Mucosa of rectum (tissue), 2 donors: ENCODE data around the gene CCDC73.

Experiments used
- H3K27ac ChIP-seq, 2 donors: one replicate each; pipeline ENCODE4 v1.7.0; 2013; ENCODE audit warnings: inconsistent platforms in 2 of 2, low read depth in 2 of 2, low read length in 2 of 2
- H3K27me3 ChIP-seq, 2 donors: one replicate each; pipeline ENCODE4 v1.7.0; 2013; ENCODE audit warnings: low read length in 2 of 2; ENCODE audit not compliant: control insufficient read depth in 2 of 2, insufficient read depth in 2 of 2
- H3K36me3 ChIP-seq, 2 donors: one replicate each; pipeline ENCODE4 v1.7.0; 2013; ENCODE audit warnings: low read length in 2 of 2; ENCODE audit not compliant: control insufficient read depth in 2 of 2, insufficient read depth in 2 of 2
- H3K4me1 ChIP-seq, 2 donors: one replicate each; pipeline ENCODE4 v1.7.0; 2013; ENCODE audit warnings: low read length in 2 of 2, mild to moderate bottlenecking in 1 of 2; ENCODE audit not compliant: control insufficient read depth in 2 of 2, insufficient read depth in 2 of 2
- H3K4me3 ChIP-seq, 2 donors: one replicate each; pipeline ENCODE4 v1.7.0; 2013; ENCODE audit warnings: low read length in 2 of 2
- H3K9ac ChIP-seq, 2 donors: one replicate each; pipeline ENCODE4 v1.7.0; 2013; ENCODE audit warnings: low read length in 2 of 2, low read depth in 1 of 2, mild to moderate bottlenecking in 1 of 2
- H3K9me3 ChIP-seq, 2 donors: one replicate each; pipeline ENCODE4 v1.7.0; 2013; ENCODE audit warnings: low read length in 2 of 2; ENCODE audit not compliant: control insufficient read depth in 2 of 2
- donor health status: healthy.
- donor health status: Normal muscosa, but diverticular disease.

CCDC73 gene

GRCh38 chr11:32794439-32794838 is at the start of gene CCDC73:
TSS of gene CCDC73 (minus strand) at chr11:32794662. CDS start at chr11:32760243, 34,419 bp downstream.
- no peaks in the 10 kb centered on the region for H3K4me1 ChIP-seq
- no peaks in the 10 kb centered on the region for H3K9me3 ChIP-seq
- no peak within 1 kb of the TSS for H3K4me3 ChIP-seq
- no peak within 1 kb of the TSS for H3K27ac ChIP-seq
- H3K36me3 ChIP-seq = no peaks in the 10 kb centered on the region
- no peaks in the 10 kb centered on the region for H3K27me3 ChIP-seq
- H3K9ac ChIP-seq = no peak within 1 kb of the TSS

- H3K27ac ChIP-seq = no peak overlapping the region
- H3K9me3 ChIP-seq = no peaks in the 10 kb centered on the region
- peaks cover 3 to 18% of the 10 kb centered on the region in 2 donors for H3K36me3 ChIP-seq
- no peak overlapping the region for H3K4me3 ChIP-seq
- H3K9ac ChIP-seq = no peak overlapping the region
- H3K27me3 ChIP-seq = no peaks in the 10 kb centered on the region
- peaks cover 0 to 3% of the 10 kb centered on the region in 2 donors for H3K4me1 ChIP-seq
These were observed 49.1 kb upstream of the CCDC73 start for GRCh38 chr11:32843544-32843943.

- peaks cover 2 to 5% of the 10 kb centered on the region in 2 donors for H3K4me1 ChIP-seq
- no peaks in the 10 kb centered on the region for H3K9me3 ChIP-seq
- peaks cover 3 to 15% of the 10 kb centered on the region in 2 donors for H3K36me3 ChIP-seq
- H3K27me3 ChIP-seq = no peaks in the 10 kb centered on the region
- no peak overlapping the region for H3K27ac ChIP-seq
- no peak overlapping the region for H3K9ac ChIP-seq
- H3K4me3 ChIP-seq = no peak overlapping the region
These were observed 46.1 kb upstream of the CCDC73 start for GRCh38 chr11:32840587-32840986.

GRCh38 chr11:32839308-32839707 is 44.8 kb upstream of the CCDC73 start:
- Histone ChIP-seq H3K36me3 (peaks cover 3 to 15% of the 10 kb centered on the region in 2 donors), H3K9me3 (no peaks in the 10 kb centered on the region), H3K4me3 (no peak overlapping the region), H3K27me3 (no peaks in the 10 kb centered on the region), H3K9ac (no peak overlapping the region), H3K27ac (no peak overlapping the region), H3K4me1 (peaks cover 2 to 5% of the 10 kb centered on the region in 2 donors)

GRCh38 chr11:32838505-32839274 is 44.2 kb upstream of the CCDC73 start:
- Histone ChIP-seq H3K36me3 (peaks cover 3 to 10% of the 10 kb centered on the region in 2 donors), H3K4me3 (no peak overlapping the region), H3K27ac (peak overlapping the region in 1 of 2 donors; percentile 44), H3K4me1 (peaks cover 2 to 5% of the 10 kb centered on the region in 2 donors), H3K9ac (no peak overlapping the region), H3K9me3 (no peaks in the 10 kb centered on the region), H3K27me3 (no peaks in the 10 kb centered on the region)

GRCh38 chr11:32836946-32837345 is 42.5 kb upstream of the CCDC73 start:
- Histone ChIP-seq H3K9me3 (no peaks in the 10 kb centered on the region), H3K4me1 (peaks cover 2 to 5% of the 10 kb centered on the region in 2 donors), H3K27me3 (no peaks in the 10 kb centered on the region), H3K36me3 (peaks cover 3 to 10% of the 10 kb centered on the region in 2 donors), H3K4me3 (no peak overlapping the region), H3K27ac (no peak overlapping the region), H3K9ac (no peak overlapping the region)

GRCh38 chr11:32833921-32834320 is 39.5 kb upstream of the CCDC73 start:
- Histone ChIP-seq H3K27ac (no peak overlapping the region), H3K4me3 (no peak overlapping the region), H3K27me3 (no peaks in the 10 kb centered on the region), H3K9ac (no peak overlapping the region), H3K9me3 (no peaks in the 10 kb centered on the region), H3K4me1 (peaks cover 5 to 9% of the 10 kb centered on the region in 2 donors), H3K36me3 (no peaks in the 10 kb centered on the region)

- no peaks in the 10 kb centered on the region for H3K36me3 ChIP-seq
- H3K27me3 ChIP-seq = no peaks in the 10 kb centered on the region
- no peak overlapping the region for H3K9ac ChIP-seq
- H3K9me3 ChIP-seq = no peaks in the 10 kb centered on the region
- H3K4me3 ChIP-seq = no peak overlapping the region
- no peak overlapping the region for H3K27ac ChIP-seq
- peaks cover 3 to 6% of the 10 kb centered on the region in 2 donors for H3K4me1 ChIP-seq
These were observed 36.8 kb upstream of the CCDC73 start for GRCh38 chr11:32831221-32831620.

GRCh38 chr11:32830796-32831195 is 36.3 kb upstream of the CCDC73 start:
- H3K36me3 ChIP-seq = no peaks in the 10 kb centered on the region
- no peaks in the 10 kb centered on the region for H3K27me3 ChIP-seq
- peak overlapping the region in 1 of 2 donors; percentile 94 for H3K9ac ChIP-seq
- H3K27ac ChIP-seq = no peak overlapping the region
- H3K4me3 ChIP-seq = peak overlapping the region; percentile 87 to 88
- peaks cover 3 to 6% of the 10 kb centered on the region in 2 donors for H3K4me1 ChIP-seq
- H3K9me3 ChIP-seq = no peaks in the 10 kb centered on the region

GRCh38 chr11:32830413-32830738 is 35.9 kb upstream of the CCDC73 start:
- Histone ChIP-seq H3K27ac (peak overlapping the region; percentile 86 to 93), H3K4me3 (peak overlapping the region; percentile 87 to 88), H3K27me3 (no peaks in the 10 kb centered on the region), H3K9me3 (no peaks in the 10 kb centered on the region), H3K36me3 (no peaks in the 10 kb centered on the region), H3K9ac (peak overlapping the region; percentile 63 to 94), H3K4me1 (peaks cover 3 to 6% of the 10 kb centered on the region in 2 donors)
